HL-60 (cell line): Measurements from ENCODE around the gene PAPOLG.

Source experiments
- DNase-seq, 2 experiments: peaks; one replicate each; pipeline ENCODE4 v3.0.0-alpha.2; 2010 to 2020; ENCODE audit warnings: low read depth in 1 of 2, low spot score in 1 of 2
- H3K27ac ChIP-seq: fragments of 250-450 bp; sonication (Bioruptor Pico); replicated peaks from 2 replicates; pipeline ENCODE4 v1.5.1; 2020; ENCODE audit warnings: mild to moderate bottlenecking, moderate library complexity
- H3K27me3 ChIP-seq: fragments of 250-450 bp; sonication (Bioruptor Pico); 2 replicates; pipeline ENCODE4 v1.5.1; 2021; ENCODE audit warnings: mild to moderate bottlenecking, moderate library complexity; ENCODE audit not compliant: insufficient read depth, poor library complexity, severe bottlenecking
- H3K4me3 ChIP-seq: replicated peaks from 2 replicates; pipeline ENCODE4 v1.5.1; 2011; ENCODE audit warnings: mild to moderate bottlenecking, control low read depth, low read length; ENCODE audit not compliant: insufficient read depth
- CTCF ChIP-seq: IDR thresholded peaks from one replicate; pipeline ENCODE4 v1.5.1; 2011; ENCODE audit warnings: low read length, control low read depth, inconsistent platforms; ENCODE audit not compliant: insufficient read depth
- GABPA ChIP-seq: IDR thresholded peaks from 2 replicates; pipeline ENCODE4 v1.6.1; 2012; ENCODE audit warnings: low read depth
- POLR2AphosphoS5 ChIP-seq: IDR thresholded peaks from 2 replicates; pipeline ENCODE4 v1.6.1; 2012; ENCODE audit warnings: low read depth
- SPI1 ChIP-seq: IDR thresholded peaks from 2 replicates; pipeline ENCODE4 v1.6.1; 2012; ENCODE audit warnings: low read depth, mild to moderate bottlenecking, borderline replicate concordance
- TF ChIP-seq, protein P1 (sequence below): IDR thresholded peaks from 2 replicates; pipeline ENCODE4 v1.6.1; 2012; ENCODE audit warnings: low read depth; ENCODE audit not compliant: insufficient replicate concordance

PAPOLG gene

GRCh38 chr2:60843006-60843405, 86.9 kb downstream of the PAPOLG start:
- H3K27ac ChIP-seq, result no peak overlapping the region
- no peak for TF ChIP-seq CTCF
- no peak for TF ChIP-seq GABPA
- TF ChIP-seq POLR2AphosphoS5, result no peak

DNA sequence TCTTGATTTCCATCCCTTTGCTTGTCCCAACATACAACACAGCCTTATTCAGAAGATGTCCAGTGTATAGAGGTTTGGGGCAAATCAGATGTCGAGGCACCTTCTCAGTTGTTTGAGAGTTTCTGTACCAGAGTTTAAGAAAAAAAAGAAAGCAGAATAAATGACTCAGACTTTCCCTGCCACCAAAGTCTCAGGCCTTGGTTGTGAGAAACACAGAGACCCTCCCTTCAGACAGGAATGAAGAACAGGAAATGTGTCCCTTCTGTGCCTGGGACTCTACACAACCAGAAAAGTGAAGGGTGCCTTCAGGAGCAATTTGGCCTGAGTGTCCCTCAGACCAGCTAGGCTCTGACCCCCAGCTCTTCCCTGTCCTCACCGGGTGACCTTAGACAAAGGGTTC, 88.0 kb downstream of the PAPOLG start:
- no peaks in the 10 kb centered on the region for H3K27me3 ChIP-seq
- H3K4me3 ChIP-seq, result no peak overlapping the region
- no peak for DNase-seq
- H3K27ac ChIP-seq, result no peak overlapping the region
- TF ChIP-seq GABPA, result no peak
- no peak for TF ChIP-seq SPI1
- TF ChIP-seq CTCF, result no peak
- no peak for TF ChIP-seq POLR2AphosphoS5

More at GRCh38 chr2:60843006-60843405, 86.9 kb downstream of the PAPOLG start:
- Histone ChIP-seq H3K27me3 (no peaks in the 10 kb centered on the region), H3K4me3 (no peak overlapping the region)
- DNase-seq, result no peak

- H3K27ac ChIP-seq, result no peak overlapping the region
- DNase-seq, result no peak
- no peaks in the 10 kb centered on the region for H3K27me3 ChIP-seq
- no peak for TF ChIP-seq GABPA
- TF ChIP-seq, protein P1, sequence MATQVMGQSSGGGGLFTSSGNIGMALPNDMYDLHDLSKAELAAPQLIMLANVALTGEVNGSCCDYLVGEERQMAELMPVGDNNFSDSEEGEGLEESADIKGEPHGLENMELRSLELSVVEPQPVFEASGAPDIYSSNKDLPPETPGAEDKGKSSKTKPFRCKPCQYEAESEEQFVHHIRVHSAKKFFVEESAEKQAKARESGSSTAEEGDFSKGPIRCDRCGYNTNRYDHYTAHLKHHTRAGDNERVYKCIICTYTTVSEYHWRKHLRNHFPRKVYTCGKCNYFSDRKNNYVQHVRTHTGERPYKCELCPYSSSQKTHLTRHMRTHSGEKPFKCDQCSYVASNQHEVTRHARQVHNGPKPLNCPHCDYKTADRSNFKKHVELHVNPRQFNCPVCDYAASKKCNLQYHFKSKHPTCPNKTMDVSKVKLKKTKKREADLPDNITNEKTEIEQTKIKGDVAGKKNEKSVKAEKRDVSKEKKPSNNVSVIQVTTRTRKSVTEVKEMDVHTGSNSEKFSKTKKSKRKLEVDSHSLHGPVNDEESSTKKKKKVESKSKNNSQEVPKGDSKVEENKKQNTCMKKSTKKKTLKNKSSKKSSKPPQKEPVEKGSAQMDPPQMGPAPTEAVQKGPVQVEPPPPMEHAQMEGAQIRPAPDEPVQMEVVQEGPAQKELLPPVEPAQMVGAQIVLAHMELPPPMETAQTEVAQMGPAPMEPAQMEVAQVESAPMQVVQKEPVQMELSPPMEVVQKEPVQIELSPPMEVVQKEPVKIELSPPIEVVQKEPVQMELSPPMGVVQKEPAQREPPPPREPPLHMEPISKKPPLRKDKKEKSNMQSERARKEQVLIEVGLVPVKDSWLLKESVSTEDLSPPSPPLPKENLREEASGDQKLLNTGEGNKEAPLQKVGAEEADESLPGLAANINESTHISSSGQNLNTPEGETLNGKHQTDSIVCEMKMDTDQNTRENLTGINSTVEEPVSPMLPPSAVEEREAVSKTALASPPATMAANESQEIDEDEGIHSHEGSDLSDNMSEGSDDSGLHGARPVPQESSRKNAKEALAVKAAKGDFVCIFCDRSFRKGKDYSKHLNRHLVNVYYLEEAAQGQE, result no peak
- no peak for TF ChIP-seq POLR2AphosphoS5
- TF ChIP-seq SPI1, result no peak
- no peak for TF ChIP-seq CTCF
- no peak overlapping the region for H3K4me3 ChIP-seq
Measured at GRCh38 chr2:60847854-60848253, 91.8 kb downstream of the PAPOLG start.
